Measurements from ENCODE around the gene SMIM35.

- no peak for TF ChIP-seq CTCF (IDR thresholded peaks at IDR 0.05; ENCODE audit: insufficient read depth, low read length, poor library complexity, severe bottlenecking)
- TF ChIP-seq EZH2phosphoT487 (conservative IDR thresholded peaks at IDR 0.05; ENCODE audit: low read length): no peak
Measured at GRCh38 chr11:118126082-118126838, 39.5 kb upstream of the SMIM35 start.

All from SU-DHL-6 (cell line).